NCI-H2029 treated with DMSO at 0.1 percent for 48 hours (cell line): ENCODE data around the gene FAM216B.
"Not testable (repeated sequence)": the region's sequence is repeated elsewhere in the genome, so short reads cannot be mapped to it uniquely, and the experiment has no call there.

Experiments
- DNase-seq: peaks from one replicate; lab custom pipeline; 2025; lab: John Stamatoyannopoulos, UW

FAM216B gene

DNA sequence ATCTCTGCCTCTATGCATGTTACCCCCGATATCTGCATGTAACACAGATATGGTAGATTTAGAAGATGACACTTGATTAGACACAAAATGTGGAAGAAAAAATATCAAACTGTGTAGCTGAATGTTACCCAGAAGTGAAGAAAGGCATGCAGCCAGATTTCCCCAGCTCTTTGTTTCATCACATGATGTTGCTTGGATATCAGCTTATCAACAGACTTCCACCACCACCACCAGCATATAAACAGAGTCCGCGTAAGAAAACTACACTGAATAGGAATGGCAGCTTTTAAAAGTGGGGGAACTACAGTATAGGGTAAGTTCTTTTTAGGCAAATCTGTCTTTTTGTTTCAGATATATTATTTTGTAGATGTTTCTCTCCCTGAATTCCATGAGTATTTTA, at the start of gene FAM216B:
TSS of gene FAM216B (plus strand) at position 233 of the 400 bp plus-strand sequence. CDS start 2,484 bp downstream, outside the sequence.
- DNase-seq = no peak

DNA sequence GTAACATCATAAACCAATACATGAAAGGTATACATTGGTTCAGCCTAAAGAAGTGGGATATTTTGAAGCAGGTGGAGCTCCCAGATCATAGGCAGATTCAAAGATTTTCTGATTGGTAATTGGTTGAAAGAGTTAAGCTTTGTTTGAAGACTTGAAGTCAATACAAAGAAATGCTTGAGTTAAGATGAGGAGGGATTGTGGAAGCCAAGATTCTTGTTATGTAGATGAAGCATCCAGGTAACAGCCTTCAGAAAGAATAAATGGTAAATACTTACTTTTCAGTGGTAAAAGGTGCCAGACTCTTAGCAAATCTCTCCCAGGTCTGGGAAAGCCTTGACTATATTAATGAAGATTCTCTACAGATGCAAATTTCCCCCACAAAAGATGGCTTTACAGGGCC, 49.3 kb upstream of the FAM216B start:
- no peak for DNase-seq

DNA sequence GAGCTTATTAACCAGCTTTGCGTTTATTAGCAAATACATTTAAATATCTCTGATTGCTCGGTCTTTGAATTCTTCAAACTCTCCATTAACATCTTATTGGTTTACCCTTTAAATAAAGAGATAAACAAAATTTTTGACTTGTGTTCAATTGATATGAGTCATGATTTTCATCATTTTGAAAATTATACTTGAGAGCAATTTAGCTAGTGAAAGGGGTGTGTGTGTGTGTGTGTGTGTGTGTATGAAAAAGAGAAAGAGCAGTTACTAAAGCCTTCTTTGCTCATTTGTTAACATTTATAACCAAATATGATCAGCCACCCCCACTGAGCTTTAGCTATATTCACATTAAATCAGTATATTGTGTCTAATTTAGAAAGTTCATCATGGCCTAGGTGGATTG, 48.3 kb upstream of the FAM216B start:
- DNase-seq = no peak

DNA sequence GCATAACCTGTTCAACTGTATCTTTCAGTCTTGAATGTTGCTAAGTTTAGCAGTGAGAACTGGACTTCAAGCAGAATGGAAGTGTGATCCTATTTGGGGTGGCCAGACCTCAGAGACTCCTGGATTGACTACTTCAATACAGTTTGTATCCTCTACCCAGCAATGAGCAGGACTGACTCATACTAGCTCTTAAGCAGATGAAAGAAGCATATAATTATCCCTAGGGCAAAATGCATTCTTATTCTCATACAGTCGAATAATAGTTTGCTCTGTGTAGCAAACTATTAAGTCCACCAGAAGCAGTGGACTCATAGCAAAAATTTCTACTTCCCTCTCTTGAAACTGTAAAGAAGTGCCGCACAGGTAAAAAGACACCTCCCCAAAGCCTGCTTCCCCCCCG, 46.4 kb upstream of the FAM216B start:
- DNase-seq = no peak

- DNase-seq = no peak
Measured at GRCh38 chr13:42740753-42741152, 40.6 kb upstream of the FAM216B start.

DNA sequence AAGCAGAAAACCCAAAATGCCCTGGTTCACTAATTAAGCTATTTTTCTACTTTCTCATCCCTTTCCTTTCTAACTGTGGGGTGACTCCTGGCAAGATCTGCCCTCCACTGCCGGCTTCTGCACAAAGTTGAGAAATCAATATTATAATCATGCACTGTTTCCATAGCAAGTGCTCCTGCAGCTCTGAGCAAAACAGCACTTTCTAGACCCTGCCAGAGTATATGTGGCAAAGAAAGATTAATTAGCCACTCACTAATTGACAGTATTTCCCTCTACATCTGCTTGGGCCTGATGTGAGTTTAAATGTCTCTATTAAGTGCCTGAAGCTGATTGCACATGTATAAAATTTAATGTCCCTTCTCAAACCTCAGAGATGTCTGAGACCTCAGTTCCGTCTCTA, 39.5 kb upstream of the FAM216B start:
- DNase-seq = no peak

DNA sequence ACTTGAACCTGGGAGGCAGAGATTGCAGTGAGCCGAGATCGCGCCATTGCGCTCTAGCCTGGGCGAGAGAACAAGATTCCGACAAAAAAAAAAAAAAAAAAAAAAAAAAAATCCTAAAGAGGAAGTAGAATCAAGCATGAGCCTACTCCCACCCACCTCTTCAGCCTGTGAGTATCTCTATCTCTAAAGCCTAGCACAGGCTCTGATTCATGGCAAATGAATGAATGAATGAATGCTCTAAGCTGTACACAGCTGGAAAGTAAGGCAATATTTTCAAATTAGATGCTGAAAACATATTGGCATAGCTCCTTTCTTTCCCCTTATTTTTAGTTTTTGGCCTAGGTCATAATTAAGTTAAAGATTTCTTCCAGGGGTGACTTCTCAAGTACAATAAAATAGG, 35.7 kb upstream of the FAM216B start:
- no peak for DNase-seq

DNA sequence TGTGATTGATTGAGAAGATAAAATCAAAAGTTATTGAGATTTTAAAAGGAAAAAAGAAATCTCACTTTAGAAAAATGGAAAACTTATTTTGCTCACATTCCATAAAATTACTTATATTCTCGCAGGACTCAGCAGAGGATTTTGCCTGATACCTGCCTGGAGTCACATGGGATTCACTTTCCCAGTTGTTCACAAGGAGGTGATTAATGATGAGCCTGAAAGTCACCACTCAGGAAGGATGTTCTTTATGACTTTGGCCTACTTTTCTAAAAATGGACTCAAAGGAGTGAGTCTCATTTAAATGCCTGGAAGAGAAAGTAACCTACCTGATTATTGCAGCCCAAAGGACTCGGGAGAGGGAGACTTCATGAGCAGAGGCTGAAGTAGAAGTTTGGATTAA, 34.5 kb upstream of the FAM216B start:
- DNase-seq = no peak

DNA sequence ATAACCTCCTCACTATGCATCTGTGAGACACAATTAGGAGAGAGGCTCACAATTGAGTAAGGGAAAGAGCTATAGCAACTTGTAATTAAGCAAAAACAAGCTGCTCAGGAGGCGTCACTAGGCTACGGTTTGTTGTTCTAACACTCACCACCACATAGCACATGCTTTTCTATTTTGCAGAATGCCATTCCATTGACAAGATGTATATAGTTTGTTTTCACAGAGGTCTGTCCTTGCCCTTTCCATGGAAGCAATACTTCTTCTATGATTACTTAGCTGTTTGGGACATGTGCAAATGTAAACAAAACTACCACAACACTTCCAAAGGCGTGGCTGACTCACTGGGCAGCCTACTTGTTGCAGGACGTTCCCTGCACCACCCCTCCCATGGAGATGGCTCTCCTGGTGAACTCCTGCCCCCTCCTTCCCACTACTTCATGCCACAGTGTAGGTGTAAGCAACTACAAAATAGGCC, 33.9 kb upstream of the FAM216B start:
- DNase-seq = no peak

DNA sequence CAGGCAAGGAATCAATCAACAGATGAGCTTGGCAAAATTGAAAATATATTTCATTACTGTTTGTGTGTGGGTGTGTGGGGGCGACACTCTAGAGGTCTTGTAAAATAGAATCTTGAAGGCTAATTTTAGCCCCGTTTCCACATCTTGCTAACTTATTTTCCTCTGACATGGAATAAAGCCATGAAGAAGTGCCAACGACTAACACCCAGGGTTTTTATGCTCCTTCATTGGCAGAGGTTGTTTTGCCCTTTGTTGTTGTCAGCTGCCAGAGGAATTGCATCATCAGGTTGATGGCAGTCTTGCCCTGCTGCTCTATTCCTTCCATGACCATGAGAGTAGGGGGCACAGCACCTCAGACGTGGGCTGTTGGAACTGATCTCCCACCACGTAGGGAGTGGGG, 30.6 kb upstream of the FAM216B start:
- DNase-seq = no peak

GRCh38 chr13:42751693-42752092, 29.7 kb upstream of the FAM216B start:
- no peak for DNase-seq

DNA sequence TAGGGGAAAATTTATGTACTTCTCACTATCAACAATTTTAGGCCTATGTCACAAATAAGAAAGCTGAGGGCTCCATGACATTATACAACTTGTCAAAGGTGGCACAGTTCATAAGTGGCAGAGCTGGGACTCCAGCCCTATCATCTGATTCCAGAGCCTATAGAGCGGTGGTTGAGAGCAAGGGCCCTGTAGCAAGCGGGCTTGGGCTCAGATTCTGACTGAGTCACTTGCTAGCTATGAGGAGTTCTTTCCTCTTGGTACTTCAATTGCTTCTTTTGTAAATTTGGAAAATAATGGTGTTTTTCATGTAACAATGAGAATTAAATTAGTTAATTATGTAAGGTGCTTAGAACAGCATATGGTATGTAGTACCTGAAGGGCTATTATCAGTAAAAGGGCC, 28.7 kb upstream of the FAM216B start:
- DNase-seq = no peak

DNA sequence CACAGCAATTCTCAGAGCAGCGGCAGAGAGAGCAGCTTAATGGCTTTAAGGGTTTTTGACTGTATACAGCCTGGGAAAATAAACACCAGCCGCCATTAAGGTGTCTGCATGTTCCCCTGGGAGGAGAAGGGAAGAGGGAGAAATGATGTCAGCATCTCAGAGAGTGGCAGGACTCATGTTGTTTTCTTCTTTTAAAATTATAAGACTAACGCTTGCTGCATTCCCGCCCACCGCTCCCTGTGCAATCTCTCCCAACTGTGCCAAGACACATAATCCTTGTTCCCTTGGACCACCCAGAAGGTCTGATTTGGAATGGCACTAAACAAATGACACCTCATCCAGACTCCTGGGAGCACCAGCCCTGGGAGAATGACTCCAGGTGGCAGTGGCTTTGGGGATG, 27.7 kb upstream of the FAM216B start:
- no peak for DNase-seq

- DNase-seq = no peak
Measured at GRCh38 chr13:42754801-42755510, 26.4 kb upstream of the FAM216B start.

GRCh38 chr13:42757678-42758420, 23.5 kb upstream of the FAM216B start:
- no peak for DNase-seq

GRCh38 chr13:42758515-42758914, 22.9 kb upstream of the FAM216B start:
- no peak for DNase-seq

DNA sequence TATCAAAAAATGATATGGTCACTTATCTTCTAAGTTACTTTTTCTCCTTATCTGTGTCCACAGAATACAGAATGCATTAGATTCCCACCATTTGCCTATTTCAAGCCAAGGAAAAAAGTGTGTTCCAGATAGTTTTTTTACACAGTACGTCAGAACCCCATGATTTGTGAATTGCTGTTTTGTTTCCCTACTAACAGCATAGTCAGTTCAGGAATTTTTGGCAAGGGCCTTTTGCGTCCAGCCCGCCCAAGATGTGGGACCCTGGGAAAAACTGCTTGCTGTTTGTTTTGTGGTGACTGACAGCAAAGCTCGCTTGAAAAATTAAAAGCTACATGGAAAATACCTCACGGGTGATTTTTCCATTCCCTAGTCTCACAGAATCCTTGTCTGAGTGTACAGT, 20.4 kb upstream of the FAM216B start:
- no peak for DNase-seq

- DNase-seq = no peak
Measured at GRCh38 chr13:42762251-42762650, 19.1 kb upstream of the FAM216B start.

GRCh38 chr13:42762917-42763316, 18.5 kb upstream of the FAM216B start:
- no peak for DNase-seq

GRCh38 chr13:42766016-42766415, 15.4 kb upstream of the FAM216B start:
- DNase-seq = no peak

- DNase-seq = no peak
Measured at GRCh38 chr13:42769650-42770049, 11.7 kb upstream of the FAM216B start.

- DNase-seq = not testable (repeated sequence)
Measured at GRCh38 chr13:42776558-42776957, 4.8 kb upstream of the FAM216B start.

- no peak for DNase-seq
Measured at GRCh38 chr13:42777467-42777866, 3.9 kb upstream of the FAM216B start.

DNA sequence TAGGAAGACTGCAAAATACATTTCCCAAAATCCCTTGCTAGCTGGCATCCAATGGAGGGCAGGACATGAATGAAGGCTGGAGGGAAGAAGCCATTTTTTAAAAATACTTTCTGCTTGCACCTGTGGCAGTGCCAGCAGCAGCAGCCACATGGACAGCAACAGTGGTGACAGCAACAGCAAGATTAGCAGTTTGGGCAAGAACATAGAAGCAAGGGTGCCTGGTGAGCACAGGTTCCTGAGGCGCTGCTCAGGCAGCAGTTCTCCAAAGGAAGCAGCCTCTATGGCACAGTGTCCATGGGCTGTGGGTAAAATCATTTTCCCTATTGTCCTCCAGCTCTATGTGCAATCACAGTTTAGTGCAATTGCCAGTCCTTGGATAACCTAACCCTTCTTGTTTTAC, 1.3 kb upstream of the FAM216B start:
- DNase-seq = no peak
